GM19023 (cell line): ENCODE results near the gene FAM186B.

Experiments used
- ATAC-seq: cut with Tn5 transposase; IDR thresholded peaks from one replicate; pipeline ENCODE4 v1.9.1; 2021; ENCODE audit warnings: mild to moderate bottlenecking, moderate library complexity; ENCODE audit not compliant: unreplicated experiment

Gene FAM186B

GRCh38 chr12:49609875-49610154 lies 4.4 kb upstream of the FAM186B start:
- ATAC-seq: no peak

DNA sequence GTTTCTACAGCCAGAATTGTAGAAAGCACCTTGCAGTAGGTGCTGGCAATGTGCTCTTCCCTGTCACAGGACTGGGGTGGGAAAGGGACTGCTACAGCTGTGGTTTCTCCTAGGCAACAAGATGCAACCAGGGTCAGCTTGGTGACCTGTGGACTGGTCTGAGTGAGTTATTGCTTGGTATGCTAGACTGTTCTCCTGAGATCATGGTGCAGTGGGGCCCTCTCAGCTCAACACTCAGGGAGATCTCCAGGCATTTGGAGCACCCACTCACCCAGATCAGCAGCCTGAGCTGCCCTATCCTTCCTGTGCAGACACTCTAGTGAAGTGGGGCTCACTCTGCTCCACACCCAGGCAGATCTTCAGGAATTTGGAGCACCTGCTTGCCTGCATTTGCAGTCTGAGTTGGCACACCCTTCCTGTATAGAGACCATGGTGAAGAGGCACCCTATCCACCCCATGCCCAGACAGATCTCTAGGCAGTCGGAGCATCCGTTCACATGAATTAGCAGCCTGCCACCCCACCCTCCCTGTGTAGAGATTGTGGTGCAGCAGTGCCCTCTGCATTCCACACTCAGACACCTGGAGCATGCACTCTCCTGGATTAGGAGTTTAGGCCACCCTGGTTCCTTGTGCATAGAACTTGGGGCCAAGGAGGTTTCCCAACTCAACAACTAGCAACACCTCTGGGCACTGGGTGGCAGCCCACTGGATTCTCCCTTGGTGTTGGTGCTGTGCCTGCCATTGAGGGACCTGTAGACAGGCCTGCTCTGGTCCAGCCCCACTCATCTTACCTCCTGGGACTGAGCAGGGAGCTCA lies 3.8 kb upstream of the FAM186B start:
- no peak for ATAC-seq

- ATAC-seq: no peak
Observed at GRCh38 chr12:49604856-49605255, 583 bp downstream of the FAM186B start.

GRCh38 chr12:49603721-49604120 lies 1.7 kb downstream of the FAM186B start:
- no peak for ATAC-seq

DNA sequence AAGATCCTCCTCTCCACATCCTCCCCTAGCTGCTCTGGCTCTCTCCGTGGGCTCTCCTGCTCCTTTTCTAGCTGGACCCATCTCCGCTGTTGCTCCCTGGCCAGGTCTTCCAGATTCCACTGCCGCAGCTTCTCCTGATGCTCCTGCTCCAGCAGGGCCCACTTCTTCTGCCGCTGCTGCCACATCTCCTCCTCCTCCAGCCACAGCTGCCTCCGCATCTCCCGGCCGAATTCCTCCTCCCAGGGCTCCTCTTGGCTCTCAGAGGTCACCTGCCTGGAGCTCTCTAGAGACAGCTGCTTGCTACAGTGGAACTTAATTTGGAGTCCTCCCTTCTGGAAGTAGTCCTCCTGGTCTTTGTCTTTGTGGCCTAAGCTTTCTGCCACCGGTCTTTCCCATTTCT lies 5.5 kb downstream of the FAM186B start:
- no peak for ATAC-seq

- no peak for ATAC-seq
Observed at GRCh38 chr12:49598527-49598926, 6.9 kb downstream of the FAM186B start.

DNA sequence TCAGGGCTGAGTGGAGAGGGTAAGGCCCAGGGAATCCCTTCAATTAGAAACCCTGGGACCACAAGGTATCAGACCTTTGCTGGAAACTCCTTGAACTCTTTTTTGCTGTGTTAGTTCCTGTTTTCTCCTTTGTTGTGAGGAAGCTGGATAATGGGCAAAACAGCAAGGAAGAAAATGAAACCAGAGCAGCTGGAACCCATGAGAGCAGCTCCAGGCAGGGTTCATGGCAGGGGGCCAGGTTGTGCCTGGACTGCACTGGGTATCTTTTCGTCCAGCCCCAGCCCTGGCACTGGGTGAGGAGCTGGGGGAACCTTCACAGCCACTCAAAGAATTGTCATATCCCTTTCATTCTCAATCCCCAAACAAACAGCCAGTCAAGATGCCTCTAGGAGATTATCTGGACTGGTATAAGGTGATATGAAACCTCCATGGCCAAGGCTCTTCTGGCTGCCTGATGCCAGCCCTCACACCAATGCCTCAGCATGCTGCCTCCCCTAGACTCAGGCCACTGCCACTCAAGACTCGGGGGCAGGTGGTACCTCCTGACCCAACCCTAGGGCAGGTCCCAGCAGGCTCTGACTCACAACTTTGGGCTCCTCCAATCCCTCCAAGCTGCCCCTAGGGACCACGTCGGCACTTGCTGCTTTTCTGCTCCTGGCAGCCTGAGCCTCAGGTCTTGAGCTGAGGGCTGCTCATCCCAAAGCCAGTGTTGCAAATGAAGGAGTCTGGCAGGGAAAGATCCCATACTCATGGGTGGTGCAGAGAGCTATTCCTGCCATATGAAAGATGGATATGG lies 16.5 kb downstream of the FAM186B start:
- ATAC-seq: no peak

- no peak for ATAC-seq
Observed at GRCh38 chr12:49588281-49588680, 17.2 kb downstream of the FAM186B start.

DNA sequence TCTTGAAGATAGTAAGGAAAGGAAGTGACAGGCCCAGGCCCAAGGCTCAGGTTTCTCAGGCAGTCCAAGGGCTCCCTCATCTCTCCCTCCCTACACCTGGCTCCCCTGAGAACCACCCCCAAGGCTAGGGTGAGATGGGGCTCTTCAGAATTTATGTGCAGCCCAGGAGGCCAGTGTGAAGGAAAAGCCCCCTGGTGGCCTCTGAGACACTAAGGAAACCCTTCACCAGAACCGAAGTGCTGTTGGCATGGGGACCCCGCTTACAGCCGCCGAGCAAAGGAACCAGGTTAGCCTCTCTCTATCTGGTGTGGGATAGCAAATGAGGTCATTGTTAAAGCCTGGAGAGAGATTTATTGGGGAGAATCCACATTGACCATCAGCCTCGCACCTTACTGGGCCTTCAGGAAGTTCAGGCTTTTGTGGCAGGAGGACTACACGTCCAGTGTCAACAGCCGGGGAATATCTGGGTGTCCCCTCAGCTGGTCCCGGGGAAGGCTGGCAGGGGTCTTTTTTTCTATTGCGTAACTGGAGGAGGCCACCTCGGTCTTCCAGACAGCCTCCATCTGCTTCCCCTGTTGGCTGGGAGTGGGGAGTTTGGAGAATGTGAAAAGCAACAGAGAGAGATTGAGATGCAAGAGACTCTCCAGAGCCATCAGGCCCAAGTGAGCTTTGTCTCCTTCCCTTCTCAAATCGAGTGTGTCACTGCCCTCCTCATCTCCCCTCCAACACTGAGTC lies 18.1 kb downstream of the FAM186B start:
- no peak for ATAC-seq

GRCh38 chr12:49585477-49586459 lies 19.7 kb downstream of the FAM186B start:
- ATAC-seq: no peak

DNA sequence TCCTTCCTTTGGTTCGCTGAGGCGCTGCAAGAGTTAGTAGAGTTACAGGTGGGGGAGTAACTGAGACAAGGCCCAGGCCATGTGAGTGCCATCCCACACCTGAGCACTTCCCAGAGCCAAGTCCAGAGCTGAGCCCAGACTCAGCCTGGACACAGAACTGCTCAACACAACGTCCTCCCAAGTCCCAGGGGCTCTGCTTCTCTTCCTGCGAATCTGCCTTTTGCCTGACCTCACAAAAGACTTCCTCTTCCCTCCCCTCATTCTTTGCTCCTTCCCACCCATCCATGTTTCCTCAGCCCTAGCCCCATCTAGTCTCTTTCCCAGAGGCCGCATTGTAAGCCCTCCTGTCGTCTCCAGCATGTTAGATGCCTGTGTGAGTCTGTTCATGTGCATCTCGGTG lies 20.8 kb downstream of the FAM186B start:
- no peak for ATAC-seq

GRCh38 chr12:49583366-49584094 lies 21.9 kb downstream of the FAM186B start:
- ATAC-seq: no peak

GRCh38 chr12:49582850-49583249 lies 22.6 kb downstream of the FAM186B start:
- no peak for ATAC-seq

- no peak for ATAC-seq
Observed at GRCh38 chr12:49582201-49582600, 23.2 kb downstream of the FAM186B start.

- no peak for ATAC-seq
Observed at GRCh38 chr12:49580572-49581535, 24.6 kb downstream of the FAM186B start.

DNA sequence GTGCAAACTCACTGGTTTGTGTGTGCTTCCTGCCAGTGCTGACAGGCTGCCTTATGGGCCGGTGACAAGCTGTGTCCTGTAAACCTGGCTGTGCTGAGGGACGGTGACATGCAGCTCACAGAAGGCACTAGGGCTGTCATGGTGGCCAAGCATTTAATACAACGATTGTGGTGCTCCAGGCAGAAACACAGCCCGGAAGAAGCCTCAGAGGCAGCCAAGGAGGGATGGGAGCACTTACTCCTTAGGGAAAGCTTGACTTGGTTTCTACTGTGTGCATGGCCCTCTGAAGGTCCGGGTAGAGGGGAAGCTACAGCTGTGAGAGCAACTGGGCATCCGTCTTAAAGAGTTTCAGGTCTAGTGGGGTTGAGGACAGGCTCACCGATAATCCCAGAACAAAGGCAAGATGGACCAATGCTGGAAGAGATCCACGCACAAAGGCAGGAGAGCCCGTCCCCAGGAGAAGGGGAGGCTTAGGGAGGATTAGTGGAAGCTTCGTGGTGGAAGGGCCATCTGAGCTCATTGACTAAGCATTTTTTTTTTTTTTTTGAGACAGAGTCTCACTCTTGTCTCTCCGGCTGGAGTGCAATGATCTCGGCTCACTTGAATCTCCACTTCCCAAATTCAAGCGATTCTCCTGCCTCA lies 26.8 kb downstream of the FAM186B start:
- no peak for ATAC-seq

DNA sequence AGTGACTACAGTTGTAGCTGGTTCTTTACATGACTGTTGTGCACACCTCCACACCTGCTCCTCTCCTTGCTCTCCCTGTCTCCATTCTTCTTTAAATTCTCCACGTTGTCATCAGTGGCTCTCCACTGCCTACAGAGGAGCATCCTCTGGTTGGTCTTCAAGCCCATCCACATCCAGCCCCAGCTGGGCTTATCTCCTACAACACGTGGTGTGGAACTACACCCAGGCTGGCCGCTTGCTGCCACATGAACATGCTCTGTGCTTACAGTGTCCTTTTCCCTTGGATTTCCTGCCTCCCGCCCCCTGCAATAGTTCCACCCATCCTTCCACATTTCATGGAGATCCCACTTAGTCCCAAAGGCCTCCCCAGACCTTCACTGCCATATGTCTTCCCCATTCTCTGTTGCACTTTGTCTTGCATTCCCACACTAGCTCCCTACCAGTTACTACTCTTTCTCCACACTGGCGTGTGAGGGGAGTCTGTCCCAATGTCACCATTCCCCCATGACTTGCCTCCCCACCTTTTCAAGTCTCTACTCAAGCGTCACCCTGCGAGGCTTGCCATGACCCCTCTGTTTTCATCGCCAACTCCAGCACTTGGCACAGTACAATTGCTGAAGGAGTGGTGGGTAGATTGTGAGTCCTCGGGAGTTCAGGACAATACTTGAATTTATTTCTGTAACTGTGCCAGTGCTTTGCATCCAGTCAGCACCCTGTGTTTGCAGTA lies 27.7 kb downstream of the FAM186B start:
- no peak for ATAC-seq
